ENCODE data around the gene DIO1.

DIO1 gene

GRCh38 chr1:53943490-53944043 lies 49.6 kb downstream of the DIO1 start:
- DNase-seq: no peak

GRCh38 chr1:53944469-53945182 lies 50.6 kb downstream of the DIO1 start:
- DNase-seq: peak in 1 of 3 experiments; percentile 65

GRCh38 chr1:53945183-53945432 lies 51.1 kb downstream of the DIO1 start:
- peak in 1 of 3 experiments; percentile 49 for DNase-seq

- DNase-seq: peak; percentile 96 to 98 (median 98)
These were observed 51.7 kb downstream of the DIO1 start, which contains the start of gene IFT25 for GRCh38 chr1:53945433-53946251. TSS of gene IFT25 (minus strand) at chr1:53945699. CDS start at chr1:53940082, 5,617 bp downstream.

- peak in 2 of 3 experiments; percentile 16 to 94 for DNase-seq
These were observed 52.5 kb downstream of the DIO1 start, which contains the start of gene LRRC42 for GRCh38 chr1:53946252-53947171. TSS of gene LRRC42 (plus strand) at chr1:53946350. CDS start at chr1:53952000, 5,650 bp downstream.

- peak in 1 of 3 experiments; percentile 19 for DNase-seq
These were observed 53.4 kb downstream of the DIO1 start for GRCh38 chr1:53947172-53947907.

- no peak for DNase-seq
These were observed 54.3 kb downstream of the DIO1 start for GRCh38 chr1:53948291-53948690.

- peak; percentile 47 to 89 (median 66) for DNase-seq
These were observed 55.3 kb downstream of the DIO1 start for GRCh38 chr1:53949023-53949990.

GRCh38 chr1:53951697-53952096 lies 57.7 kb downstream of the DIO1 start:
- DNase-seq: no peak

- no peak for DNase-seq
These were observed 60.1 kb downstream of the DIO1 start for GRCh38 chr1:53954128-53954527.

- peak; percentile 75 to 96 (median 77) for DNase-seq
These were observed 62.6 kb downstream of the DIO1 start for GRCh38 chr1:53956308-53957168.

- DNase-seq: no peak
These were observed 63.3 kb downstream of the DIO1 start for GRCh38 chr1:53957194-53957818.

GRCh38 chr1:53959664-53960250 lies 65.8 kb downstream of the DIO1 start:
- DNase-seq: peak; percentile 4 to 60 (median 19)
